Activated CD8-positive, alpha-beta memory T cell treated with anti-CD3 and anti-CD28 coated beads, Interleukin-2, amount 50 U/mL, for 24 hours (primary cell): ENCODE measurements around the gene ZKSCAN3.
"Not testable (repeated sequence)": the region's sequence is repeated elsewhere in the genome, so short reads cannot be mapped to it uniquely, and the experiment has no call there.

Experiments
- DNase-seq: peaks from one replicate; pipeline ENCODE4 v3.0.0-alpha.2; 2020; ENCODE audit errors: extremely low read depth

The ZKSCAN3 gene

GRCh38 chr6:28343898-28344677, 5.7 kb upstream of the ZKSCAN3 start:
- no peak for DNase-seq

DNA sequence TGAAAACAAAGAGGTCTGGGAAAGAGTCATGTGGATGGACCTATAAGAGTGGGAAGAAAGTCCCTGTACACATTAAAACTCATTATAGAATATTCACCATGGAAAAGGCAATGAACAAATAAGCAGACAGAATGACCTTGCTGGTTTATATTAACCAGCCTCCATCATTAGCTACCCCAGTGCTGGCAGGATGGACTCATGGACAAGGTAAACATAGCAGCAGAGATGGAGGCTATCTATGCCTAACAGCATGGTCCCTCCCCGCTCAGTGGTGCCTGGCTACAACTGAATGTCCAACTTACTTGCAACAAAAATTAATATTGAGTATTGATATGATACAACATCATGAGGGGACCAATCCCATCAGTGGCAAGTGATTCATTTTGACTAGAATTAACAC, 4.5 kb upstream of the ZKSCAN3 start:
- DNase-seq = no peak

DNA sequence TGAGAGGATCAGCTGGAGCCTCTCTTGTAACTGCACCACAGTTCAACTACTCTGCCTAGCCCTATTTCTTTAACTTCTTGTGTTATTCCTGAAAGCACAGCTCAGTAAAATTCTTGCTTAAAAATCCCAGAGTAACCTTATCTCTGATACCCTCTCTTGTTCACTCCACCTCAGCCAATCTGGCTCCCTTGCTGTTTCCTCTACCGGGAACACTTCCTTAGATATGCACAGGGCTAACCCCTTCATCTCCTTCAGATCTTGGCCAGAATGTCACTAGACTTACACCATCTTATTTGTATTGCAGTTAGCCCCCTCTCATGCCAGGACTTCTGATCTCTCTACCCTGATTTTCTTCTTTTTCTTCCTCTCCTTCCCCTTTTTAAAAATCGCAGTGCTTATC, 2.6 kb upstream of the ZKSCAN3 start:
- no peak for DNase-seq

- DNase-seq = no peak
Observed at GRCh38 chr6:28349344-28349891, 329 bp upstream of the ZKSCAN3 start.

DNA sequence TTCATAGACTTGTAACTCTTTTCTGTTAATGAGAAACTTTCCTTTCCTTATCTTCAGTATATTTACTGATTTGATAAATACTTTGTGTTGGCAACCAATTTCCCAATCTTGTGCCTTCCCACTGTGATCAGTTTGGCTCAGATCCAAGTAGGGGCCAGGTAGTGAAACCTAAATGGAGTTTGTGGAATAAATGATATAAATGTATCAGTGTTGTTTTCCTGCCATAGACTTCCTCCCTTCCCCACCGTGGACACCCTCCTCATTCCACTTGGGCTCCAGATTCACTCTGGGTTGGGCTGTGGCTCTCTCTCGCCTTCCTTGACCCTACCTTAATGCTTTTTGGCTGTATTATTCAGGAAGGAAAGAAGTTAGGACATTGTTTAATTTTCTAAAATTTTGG, 1.3 kb downstream of the ZKSCAN3 start:
- no peak for DNase-seq

DNA sequence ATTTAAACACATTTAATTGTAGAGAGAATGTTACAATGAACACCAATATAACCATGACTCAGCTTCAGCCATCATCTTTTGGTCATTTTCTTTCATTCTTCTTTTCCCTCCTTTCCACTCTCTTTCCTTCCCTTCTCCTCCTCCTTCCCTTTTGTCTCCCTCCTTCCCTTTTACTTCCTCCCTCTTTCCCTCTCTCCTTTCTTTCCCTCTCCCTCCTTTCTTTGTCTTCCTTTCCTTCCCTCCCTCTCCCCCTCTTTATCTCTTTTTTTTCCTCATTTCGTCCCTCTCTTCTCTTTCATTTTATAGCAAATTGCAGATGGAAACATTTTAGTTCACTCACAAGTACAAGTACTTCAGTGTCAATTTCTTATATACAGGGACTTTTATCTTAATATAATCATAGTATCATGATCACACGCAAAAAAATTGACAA, 1.8 kb downstream of the ZKSCAN3 start:
- no peak for DNase-seq

GRCh38 chr6:28353356-28353755, 3.6 kb downstream of the ZKSCAN3 start:
- no peak for DNase-seq

GRCh38 chr6:28353981-28354676, 4.4 kb downstream of the ZKSCAN3 start:
- DNase-seq = no peak

DNA sequence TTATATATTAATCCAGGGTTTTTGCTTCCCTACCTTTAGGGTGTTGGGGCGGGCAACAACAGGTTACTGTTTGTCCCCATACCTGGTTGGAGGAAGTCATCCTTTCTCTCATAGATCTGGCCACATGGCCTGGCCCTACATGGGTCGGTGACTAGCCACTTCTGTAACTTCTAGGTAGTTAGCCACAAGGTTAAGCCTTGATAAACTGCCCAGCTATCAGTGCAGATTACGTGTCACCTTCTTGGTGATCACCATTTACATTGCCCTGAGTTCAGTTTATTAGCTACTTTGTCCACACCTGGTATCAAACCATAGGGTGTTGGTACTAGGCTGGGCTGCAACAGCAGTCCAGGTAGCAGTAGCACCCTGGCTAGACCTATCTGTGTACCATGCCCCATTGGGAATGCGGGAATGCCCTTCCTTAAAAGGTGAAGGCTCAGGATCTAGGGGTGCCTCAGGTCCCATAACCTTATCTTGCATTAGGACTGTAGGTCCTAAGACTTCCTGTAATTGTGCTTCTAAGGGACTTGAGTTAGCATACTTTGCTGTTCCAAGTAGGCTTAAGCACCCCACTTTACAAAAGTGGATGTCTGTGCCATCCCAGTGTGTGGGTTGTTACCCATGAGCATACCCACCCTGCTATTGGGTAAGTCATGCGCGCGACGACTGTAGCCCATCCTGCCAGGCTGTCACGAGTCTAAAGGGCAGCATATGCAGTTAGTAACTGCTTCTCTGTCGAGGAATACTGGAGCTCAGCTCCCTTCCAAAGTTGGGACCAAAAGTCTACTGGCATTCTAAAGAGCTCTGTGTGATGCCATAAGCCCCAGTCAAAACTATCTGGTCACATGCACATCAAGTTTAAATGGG, 5.2 kb downstream of the ZKSCAN3 start:
- DNase-seq = no peak

- DNase-seq = no peak
Observed at GRCh38 chr6:28355743-28356665, 6.3 kb downstream of the ZKSCAN3 start.

GRCh38 chr6:28356666-28357020, 6.9 kb downstream of the ZKSCAN3 start:
- no peak for DNase-seq

DNA sequence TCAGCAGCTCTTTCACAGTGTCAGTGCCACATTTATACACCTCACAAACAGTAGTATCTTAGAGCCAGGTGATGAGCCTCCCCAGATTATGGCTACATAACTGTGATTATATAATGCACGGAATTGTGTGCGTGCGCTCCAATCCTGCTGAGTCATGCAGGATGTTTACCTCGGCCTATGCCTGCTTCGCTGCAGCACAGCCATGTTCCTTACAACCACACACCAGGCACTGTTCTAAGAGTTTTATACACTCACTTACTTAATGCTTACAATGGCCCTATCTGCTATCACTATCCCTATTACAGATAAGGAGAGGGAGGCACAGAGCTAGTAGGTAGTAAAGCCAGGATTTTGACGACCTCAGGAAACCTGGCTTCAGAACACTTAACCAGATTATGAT, 7.3 kb downstream of the ZKSCAN3 start:
- no peak for DNase-seq

DNA sequence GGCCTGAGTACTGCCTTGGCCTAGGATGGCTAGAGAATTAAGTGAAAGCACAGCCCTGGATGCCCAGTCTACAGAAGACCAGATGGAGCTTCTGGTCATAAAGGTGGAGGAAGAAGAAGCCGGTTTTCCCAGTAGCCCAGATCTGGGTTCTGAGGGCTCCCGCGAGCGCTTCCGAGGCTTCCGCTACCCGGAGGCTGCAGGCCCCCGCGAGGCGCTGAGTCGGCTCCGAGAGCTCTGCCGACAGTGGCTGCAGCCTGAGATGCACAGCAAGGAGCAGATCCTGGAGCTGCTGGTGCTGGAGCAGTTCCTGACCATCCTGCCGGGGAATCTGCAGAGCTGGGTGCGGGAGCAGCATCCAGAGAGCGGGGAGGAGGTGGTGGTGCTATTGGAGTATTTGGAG, 9.8 kb downstream of the ZKSCAN3 start:
- DNase-seq = not testable (repeated sequence)

DNA sequence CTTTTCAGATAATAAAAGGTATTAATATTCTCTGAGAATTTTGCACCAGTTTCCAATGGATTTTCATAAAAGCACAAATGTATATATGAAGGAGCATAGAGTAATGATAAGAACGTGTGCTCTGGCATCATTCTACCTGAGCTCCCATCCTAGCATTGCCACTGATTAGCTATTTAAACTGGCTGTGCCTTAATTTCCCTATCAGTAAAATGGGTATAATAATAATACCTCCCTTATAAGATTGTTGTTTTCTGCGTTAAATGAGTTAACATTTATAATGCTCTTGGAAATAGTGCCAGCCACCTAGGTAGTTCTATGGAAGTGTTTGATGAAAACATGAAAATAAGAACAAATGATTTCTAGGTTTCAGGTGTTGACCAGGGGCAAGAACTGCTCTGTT, 11.2 kb downstream of the ZKSCAN3 start:
- no peak for DNase-seq

DNA sequence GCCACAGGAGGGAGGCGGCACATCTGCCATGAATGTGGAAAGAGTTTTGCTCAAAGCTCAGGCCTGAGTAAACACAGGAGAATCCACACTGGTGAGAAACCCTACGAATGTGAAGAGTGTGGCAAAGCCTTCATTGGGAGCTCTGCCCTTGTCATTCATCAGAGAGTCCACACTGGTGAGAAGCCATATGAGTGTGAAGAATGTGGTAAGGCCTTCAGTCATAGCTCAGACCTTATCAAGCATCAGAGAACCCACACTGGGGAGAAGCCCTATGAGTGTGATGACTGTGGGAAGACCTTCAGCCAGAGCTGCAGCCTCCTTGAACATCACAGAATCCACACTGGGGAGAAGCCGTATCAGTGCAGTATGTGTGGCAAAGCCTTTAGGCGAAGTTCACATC, 15.8 kb downstream of the ZKSCAN3 start:
- not testable (repeated sequence) for DNase-seq

GRCh38 chr6:28368522-28368921, 18.8 kb downstream of the ZKSCAN3 start:
- DNase-seq = no peak

DNA sequence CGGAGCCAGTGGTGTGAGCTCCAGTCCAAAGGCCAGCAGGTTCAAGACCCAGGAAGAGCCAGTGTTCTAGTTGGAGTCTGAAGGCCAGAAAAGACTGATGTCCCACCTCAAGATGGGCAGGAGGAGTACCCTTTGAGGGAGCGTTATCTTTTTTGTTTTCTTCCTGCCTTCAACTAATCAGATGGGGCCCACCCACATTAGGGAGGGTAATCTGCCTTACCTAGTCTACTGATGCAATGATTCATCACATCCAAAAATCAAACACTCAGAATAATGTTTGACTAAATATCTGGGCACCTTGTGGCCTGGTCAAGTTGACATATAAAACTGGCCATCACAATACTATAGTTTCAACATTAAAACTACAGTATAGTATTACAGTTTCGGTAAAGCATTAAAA, 19.7 kb downstream of the ZKSCAN3 start:
- DNase-seq = no peak

DNA sequence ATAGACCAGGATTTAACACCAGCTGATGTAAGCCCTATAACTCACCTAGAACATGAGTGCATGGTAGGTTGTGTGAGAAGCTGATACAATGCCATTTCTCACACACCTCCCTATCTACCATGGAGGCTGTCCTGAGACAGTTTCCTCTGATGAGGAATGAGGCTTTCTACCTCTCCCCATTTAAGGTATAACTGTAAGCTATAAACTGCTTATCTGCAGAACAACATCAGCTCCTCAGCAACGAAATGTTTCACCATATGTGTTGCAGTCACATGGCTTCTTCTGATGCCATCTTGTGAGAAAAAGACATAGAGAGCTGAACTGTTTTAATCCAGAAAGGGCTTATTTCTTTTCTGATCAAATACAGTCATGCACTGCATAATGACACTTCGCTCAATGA, 20.7 kb downstream of the ZKSCAN3 start:
- no peak for DNase-seq

DNA sequence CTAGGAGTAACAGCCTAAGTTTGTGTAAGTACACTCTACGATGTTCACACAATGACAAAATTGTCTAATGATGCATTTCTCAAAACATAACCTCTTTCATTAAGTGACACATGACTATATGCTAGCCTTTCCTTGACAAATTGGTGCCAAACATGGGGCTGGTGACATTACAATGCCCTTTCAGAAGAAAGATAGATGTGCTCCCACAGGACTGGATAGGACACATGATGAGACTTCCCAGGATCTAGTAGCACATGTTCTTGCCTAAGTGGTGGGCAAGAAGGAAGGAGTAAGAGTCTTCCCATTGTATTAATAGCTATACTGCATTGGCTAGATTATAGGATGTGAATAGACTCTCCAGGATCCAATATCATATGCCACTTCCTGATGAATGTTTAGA, 21.5 kb downstream of the ZKSCAN3 start:
- DNase-seq = no peak

- no peak for DNase-seq
Observed at GRCh38 chr6:28371706-28372451, 22.1 kb downstream of the ZKSCAN3 start.
